ENCODE data around the gene LDB2.

- no peak for TF ChIP-seq CTCF (conservative IDR thresholded peaks at IDR 0.05 in 1 of 2, IDR thresholded peaks at IDR 0.05 in 1 of 2; ENCODE audit: extremely low read depth in 1 of 2, insufficient read depth in 1 of 2, low read depth in 1 of 2, low read length in 2 of 2)
- no peak for TF ChIP-seq EZH2 (IDR thresholded peaks at IDR 0.05; ENCODE audit: borderline replicate concordance, low read length)
Observed at GRCh38 chr4:16524911-16525554, 373.4 kb downstream of the LDB2 start.
